ENCODE results near the gene RPP25L.

DNA sequence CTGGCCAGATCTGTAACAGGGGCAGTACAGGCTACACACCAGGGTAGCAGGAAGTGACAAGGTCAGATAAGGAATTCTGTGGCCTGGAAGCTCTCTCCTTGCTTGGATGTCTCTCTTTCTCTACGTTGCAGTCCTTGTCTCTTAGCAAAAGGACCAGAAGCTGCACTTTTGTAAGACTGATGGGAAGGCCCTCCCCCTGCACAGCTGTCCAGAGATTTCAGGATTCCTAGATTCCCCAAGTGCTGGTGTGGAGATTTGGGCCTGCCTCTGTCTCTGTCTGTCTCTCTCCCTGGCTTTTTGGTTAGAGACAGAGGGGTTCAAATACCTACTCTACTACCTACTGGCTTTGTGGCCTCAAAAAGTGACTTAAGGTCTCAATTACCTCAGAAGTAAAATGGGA lies 12.4 kb downstream of the RPP25L start:
- TF ChIP-seq EZH2 (IDR thresholded peaks at IDR 0.05; ENCODE audit: low read length, unreplicated experiment) (no peak), CTCF (conservative IDR thresholded peaks at IDR 0.05; ENCODE audit: low read depth, low read length) (no peak)
